22Rv1 (cell line): Measurements from ENCODE around the gene CMYA5.

Source experiments
- H3K27ac ChIP-seq: fragments of 450-650 bp; 2 replicates; pipeline ENCODE4 v1.5.1; 2017
- CTCF ChIP-seq: fragments of 450-650 bp; IDR thresholded peaks from 2 replicates; pipeline ENCODE4 v1.5.1; 2017; ENCODE audit warnings: mild to moderate bottlenecking
- ZFX ChIP-seq: fragments of 450-650 bp; IDR thresholded peaks from 2 replicates; pipeline ENCODE4 v1.6.1; 2017; ENCODE audit warnings: antibody characterized with exemption, borderline replicate concordance

Gene CMYA5

GRCh38 chr5:79814699-79815098 is 125.1 kb downstream of the CMYA5 start:
- TF ChIP-seq ZFX (no peak), CTCF (no peak)
- no peak overlapping the region for H3K27ac ChIP-seq

GRCh38 chr5:79816014-79816413 is 126.4 kb downstream of the CMYA5 start:
- no peak overlapping the region for H3K27ac ChIP-seq
- TF ChIP-seq CTCF = no peak

- no peak overlapping the region for H3K27ac ChIP-seq
- TF ChIP-seq CTCF = no peak
- TF ChIP-seq ZFX = no peak
Measured at GRCh38 chr5:79820648-79821047, 131.0 kb downstream of the CMYA5 start.

- no peak overlapping the region for H3K27ac ChIP-seq
- no peak for TF ChIP-seq ZFX
- no peak for TF ChIP-seq CTCF
Measured at GRCh38 chr5:79824444-79824843, 134.8 kb downstream of the CMYA5 start.

- TF ChIP-seq ZFX = no peak
- TF ChIP-seq CTCF = no peak
- no peak overlapping the region for H3K27ac ChIP-seq
Measured at GRCh38 chr5:79825802-79826201, 136.2 kb downstream of the CMYA5 start.

- no peak overlapping the region for H3K27ac ChIP-seq
- TF ChIP-seq CTCF (no peak), ZFX (no peak)
Measured at GRCh38 chr5:79827159-79827629, 137.6 kb downstream of the CMYA5 start.

- TF ChIP-seq CTCF = peak; percentile 41
- TF ChIP-seq ZFX = no peak
Measured at GRCh38 chr5:79829260-79829659, 139.6 kb downstream of the CMYA5 start.

More at GRCh38 chr5:79829260-79829659, 139.6 kb downstream of the CMYA5 start:
- H3K27ac ChIP-seq = no peak overlapping the region
